ENCODE data around the gene PIP4P1. TPM values are rescaled to one million over a fixed set of nuclear protein-coding genes. Genes with fewer than 3 reads are reported as not detected.
A peak's percentile ranks its signal among the peaks of the same experiment; 100 is the strongest.
"Not testable (repeated sequence)": the region's sequence is repeated elsewhere in the genome, so short reads cannot be mapped to it uniquely, and the experiment has no call there.

PIP4P1 gene
- total and polyA plus RNA-seq, 9 donors, result 13.7 to 25.4 (median 20.2) TPM

DNA sequence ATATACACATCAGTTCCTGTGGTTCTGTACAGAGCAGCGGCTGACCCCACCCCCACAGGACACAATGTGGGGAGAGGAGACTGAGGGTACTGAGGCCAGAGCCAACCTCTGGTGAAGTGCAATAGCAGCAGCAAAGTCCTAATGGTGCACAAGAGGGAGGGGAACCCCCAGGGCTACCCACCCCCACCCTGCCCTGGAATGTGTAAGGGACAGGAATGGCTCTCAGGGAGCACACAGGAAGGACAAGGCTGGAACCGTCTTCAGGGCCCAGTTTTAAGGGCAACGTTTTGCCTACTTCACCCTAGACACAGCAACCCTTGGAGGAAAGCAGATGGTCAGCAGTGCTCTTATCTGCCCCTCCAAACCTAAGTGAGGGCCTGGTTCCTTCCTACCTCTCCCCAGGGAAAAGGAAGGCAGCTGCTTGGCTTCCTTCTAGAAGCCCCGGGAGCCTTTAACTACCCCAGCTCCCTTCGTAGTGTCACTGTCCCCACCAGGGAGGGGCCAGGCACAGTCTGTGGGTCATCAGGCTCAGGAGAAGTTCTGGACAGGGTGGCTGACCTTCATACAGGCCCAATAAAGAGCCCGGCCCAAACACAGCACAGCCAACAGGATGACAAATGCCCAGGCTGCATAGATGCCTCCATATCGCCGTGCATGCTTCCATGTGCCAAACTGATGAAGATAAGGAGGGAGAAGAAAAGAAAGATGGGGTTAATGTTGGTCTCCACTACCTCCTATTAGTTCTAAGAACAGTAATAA, 3.0 kb downstream of the PIP4P1 start:
- H3K36me3 ChIP-seq (ENCODE audit: control insufficient read depth, insufficient read depth, low read length), result peaks cover 42% of the 10 kb centered on the region
- DNase-seq, result no peak
- H3K4me1 ChIP-seq (ENCODE audit: control insufficient read depth, insufficient read depth, low read length), result peaks cover 29% of the 10 kb centered on the region
- H3K4me3 ChIP-seq (ENCODE audit: low read length), result no peak overlapping the region
- no peaks in the 10 kb centered on the region for H3K27me3 ChIP-seq (ENCODE audit: control insufficient read depth, insufficient read depth, low read length)
- 60% methylated on average over 3 of the region's 8 CpGs for WGBS (ENCODE audit: insufficient coverage)
- no peaks in the 10 kb centered on the region for H3K9me3 ChIP-seq (replicated peaks; ENCODE audit: control insufficient read depth, low read depth, low read length)
- H3K27ac ChIP-seq (ENCODE audit: low read length), result no peak overlapping the region

DNA sequence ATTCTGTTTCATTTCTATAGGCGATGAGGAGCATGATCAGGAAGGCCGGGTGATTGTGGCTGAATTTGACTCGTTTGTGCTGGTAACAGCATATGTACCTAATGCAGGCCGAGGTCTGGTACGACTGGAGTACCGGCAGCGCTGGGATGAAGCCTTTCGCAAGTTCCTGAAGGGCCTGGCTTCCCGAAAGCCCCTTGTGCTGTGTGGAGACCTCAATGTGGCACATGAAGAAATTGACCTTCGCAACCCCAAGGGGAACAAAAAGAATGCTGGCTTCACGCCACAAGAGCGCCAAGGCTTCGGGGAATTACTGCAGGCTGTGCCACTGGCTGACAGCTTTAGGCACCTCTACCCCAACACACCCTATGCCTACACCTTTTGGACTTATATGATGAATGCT, 4.3 kb downstream of the PIP4P1 start:
- no peak for DNase-seq
- no peaks in the 10 kb centered on the region for H3K9me3 ChIP-seq (replicated peaks; ENCODE audit: control insufficient read depth, low read depth, low read length)
- H3K4me1 ChIP-seq (ENCODE audit: control insufficient read depth, insufficient read depth, low read length), result peaks cover 28% of the 10 kb centered on the region
- H3K36me3 ChIP-seq (ENCODE audit: control insufficient read depth, insufficient read depth, low read length), result peaks cover 45% of the 10 kb centered on the region
- H3K4me3 ChIP-seq (ENCODE audit: low read length), result no peak overlapping the region
- 96% methylated on average over 11 of the region's 13 CpGs for WGBS (ENCODE audit: insufficient coverage)
- H3K27ac ChIP-seq (ENCODE audit: low read length), result no peak overlapping the region
- no peaks in the 10 kb centered on the region for H3K27me3 ChIP-seq (ENCODE audit: control insufficient read depth, insufficient read depth, low read length)

DNA sequence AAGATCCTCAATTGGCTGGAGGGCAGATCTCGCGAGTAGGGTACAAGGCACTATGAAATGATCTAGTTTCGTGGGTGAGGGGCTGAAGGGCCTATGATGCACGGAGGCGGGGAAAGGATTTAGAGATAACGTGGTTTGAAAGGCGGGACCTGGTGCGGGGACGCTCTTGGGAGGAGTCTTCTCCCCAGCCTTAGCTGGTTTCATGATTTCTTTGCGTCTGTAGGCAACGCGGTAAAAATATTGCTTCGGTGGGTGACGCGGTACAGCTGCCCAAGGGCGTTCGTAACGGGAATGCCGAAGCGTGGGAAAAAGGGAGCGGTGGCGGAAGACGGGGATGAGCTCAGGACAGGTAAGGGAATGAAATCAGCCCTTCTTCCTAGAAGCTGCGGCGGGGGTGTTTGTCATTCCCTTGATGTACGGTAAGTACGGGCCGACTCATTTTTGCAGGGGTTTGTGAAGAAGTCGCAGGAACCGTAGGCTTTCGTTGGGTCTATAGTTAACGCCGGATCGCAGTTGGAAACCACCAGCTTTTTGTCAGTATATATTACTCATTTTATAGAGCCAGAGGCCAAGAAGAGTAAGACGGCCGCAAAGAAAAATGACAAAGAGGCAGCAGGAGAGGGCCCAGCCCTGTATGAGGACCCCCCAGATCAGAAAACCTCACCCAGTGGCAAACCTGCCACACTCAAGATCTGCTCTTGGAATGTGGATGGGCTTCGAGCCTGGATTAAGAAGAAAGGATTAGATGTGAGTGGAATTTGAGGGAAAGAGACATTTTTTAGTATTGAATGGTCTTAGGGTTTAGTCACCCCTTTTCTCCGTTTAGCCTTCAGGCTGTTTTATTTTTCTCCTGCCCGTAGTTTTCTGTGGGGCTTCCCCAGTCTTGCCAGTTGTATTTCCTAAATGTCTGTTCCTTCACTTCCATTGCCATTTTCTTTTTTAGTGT, 5.6 kb downstream of the PIP4P1 start:
- Histone ChIP-seq H3K27ac (ENCODE audit: low read length) (peak overlapping the region; percentile 94), H3K4me3 (ENCODE audit: low read length) (peak overlapping the region; percentile 92), H3K36me3 (ENCODE audit: control insufficient read depth, insufficient read depth, low read length) (peaks cover 49% of the 10 kb centered on the region), H3K4me1 (ENCODE audit: control insufficient read depth, insufficient read depth, low read length) (peaks cover 25% of the 10 kb centered on the region), H3K27me3 (ENCODE audit: control insufficient read depth, insufficient read depth, low read length) (no peaks in the 10 kb centered on the region), H3K9me3 (replicated peaks; ENCODE audit: control insufficient read depth, low read depth, low read length) (no peaks in the 10 kb centered on the region)
- DNase-seq, result no peak
- 1% methylated on average over 28 of the region's 39 CpGs for WGBS (ENCODE audit: insufficient coverage)

DNA sequence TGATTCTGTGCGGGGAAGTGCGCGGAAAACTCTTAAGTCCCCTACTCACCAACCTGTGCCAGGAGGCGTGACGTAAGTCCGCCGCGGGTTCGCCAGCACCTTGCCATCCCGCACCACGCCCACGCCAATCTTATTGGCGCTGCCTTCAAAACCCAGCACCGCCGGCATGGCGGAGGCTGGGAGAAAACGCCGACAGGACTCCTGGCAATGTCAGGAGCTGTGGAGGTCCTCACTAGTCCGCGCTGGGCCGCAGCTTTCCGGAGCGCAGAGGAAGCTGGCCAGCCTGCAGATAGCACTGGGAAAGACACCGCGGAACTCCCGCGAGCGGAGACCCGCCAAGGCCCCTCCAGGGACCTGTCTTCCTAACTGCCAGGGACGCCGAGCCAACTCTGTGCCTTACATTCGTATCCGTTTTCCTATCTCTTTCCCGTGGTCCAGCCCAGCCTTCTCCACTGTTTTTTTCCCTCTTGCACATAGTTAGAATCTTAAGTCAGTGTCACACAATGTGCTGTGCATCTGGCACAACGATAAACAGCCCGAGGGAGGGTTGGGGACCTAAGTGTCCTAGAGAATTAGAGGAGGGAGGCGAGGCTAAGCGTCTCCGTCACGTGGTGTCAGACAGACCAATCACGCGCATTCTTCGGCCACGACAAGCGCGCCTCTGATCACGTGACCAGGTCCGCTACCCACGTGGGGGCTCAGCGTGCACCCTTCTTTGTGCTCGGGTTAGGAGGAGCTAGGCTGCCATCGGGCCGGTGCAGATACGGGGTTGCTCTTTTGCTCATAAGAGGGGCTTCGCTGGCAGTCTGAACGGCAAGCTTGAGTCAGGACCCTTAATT, 6.5 kb downstream of the PIP4P1 start, which contains the start of the genes APEX1 and OSGEP:
APEX1 (plus strand) TSS at position 711 of the 839 bp plus-strand sequence. CDS start 420 bp downstream, outside the sequence.
OSGEP (minus strand) TSS at position 297 of the 839 bp plus-strand sequence; CDS start at position 168, 129 bp downstream.
- Histone ChIP-seq H3K36me3 (ENCODE audit: control insufficient read depth, insufficient read depth, low read length) (peaks cover 51% of the 10 kb centered on the region), H3K4me1 (ENCODE audit: control insufficient read depth, insufficient read depth, low read length) (peaks cover 16% of the 10 kb centered on the region), H3K27me3 (ENCODE audit: control insufficient read depth, insufficient read depth, low read length) (no peaks in the 10 kb centered on the region), H3K27ac (ENCODE audit: low read length) (peak within 1 kb of the TSS; percentile 94), H3K4me3 (ENCODE audit: low read length) (peak within 1 kb of the TSS; percentile 92), H3K9me3 (replicated peaks; ENCODE audit: control insufficient read depth, low read depth, low read length) (no peaks in the 10 kb centered on the region)
- under 1% methylated on average over 51 of the region's 56 CpGs for WGBS (ENCODE audit: insufficient coverage)
- peak; percentile 99 for DNase-seq

DNA sequence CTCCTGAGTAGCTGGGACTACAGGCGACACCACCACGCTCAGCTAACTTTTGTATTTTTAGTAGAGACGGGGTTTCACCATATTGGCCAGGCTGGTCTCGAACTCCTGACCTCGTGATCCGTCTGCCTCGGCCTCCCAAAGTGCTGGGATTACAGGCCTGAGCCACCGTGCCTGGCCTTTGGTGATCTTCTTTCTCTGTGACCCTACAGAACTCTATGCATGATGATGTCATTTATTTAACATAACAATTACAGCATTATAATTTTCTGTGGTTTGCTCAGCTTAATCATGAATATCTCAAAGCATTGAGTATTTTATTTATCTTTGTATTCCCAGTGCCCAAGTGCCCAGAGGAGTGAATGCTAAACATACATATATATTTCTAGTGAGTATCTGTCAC, 8.4 kb downstream of the PIP4P1 start:
- not testable (repeated sequence) for H3K27me3 ChIP-seq (ENCODE audit: control insufficient read depth, insufficient read depth, low read length); H3K27ac ChIP-seq (ENCODE audit: low read length); DNase-seq; H3K9me3 ChIP-seq (replicated peaks; ENCODE audit: control insufficient read depth, low read depth, low read length); H3K4me3 ChIP-seq (ENCODE audit: low read length)
- WGBS (ENCODE audit: insufficient coverage), result 100% methylated on average over 2 of the region's 8 CpGs
- Histone ChIP-seq H3K36me3 (ENCODE audit: control insufficient read depth, insufficient read depth, low read length) (peaks cover 51% of the 10 kb centered on the region), H3K4me1 (ENCODE audit: control insufficient read depth, insufficient read depth, low read length) (peaks cover 12% of the 10 kb centered on the region)

DNA sequence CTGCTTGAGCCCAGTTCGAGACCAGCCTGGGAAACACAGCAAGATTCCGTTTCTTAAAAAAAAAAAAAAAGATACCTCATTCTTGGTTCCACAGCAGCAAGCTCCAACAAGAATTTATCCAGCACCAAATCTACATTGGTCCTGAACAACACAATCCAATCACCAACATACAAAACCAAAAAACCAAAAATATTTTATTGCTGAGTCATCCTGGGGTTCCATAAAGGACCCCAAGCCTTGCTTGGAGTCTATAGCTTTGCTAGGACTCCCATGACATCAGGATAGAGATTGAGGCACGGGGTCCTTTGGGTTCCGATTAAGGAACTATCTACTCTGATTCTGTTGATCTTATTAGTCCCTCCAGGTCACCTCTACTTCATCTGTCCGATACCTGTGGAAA, 14.3 kb downstream of the PIP4P1 start:
- WGBS (ENCODE audit: insufficient coverage), result 92% methylated on average over 5 of the region's 5 CpGs
- Histone ChIP-seq H3K27ac (ENCODE audit: low read length) (no peak overlapping the region), H3K36me3 (ENCODE audit: control insufficient read depth, insufficient read depth, low read length) (peaks cover 58% of the 10 kb centered on the region), H3K4me1 (ENCODE audit: control insufficient read depth, insufficient read depth, low read length) (no peaks in the 10 kb centered on the region), H3K9me3 (replicated peaks; ENCODE audit: control insufficient read depth, low read depth, low read length) (no peaks in the 10 kb centered on the region), H3K4me3 (ENCODE audit: low read length) (no peak overlapping the region), H3K27me3 (ENCODE audit: control insufficient read depth, insufficient read depth, low read length) (no peaks in the 10 kb centered on the region)
- DNase-seq, result no peak

DNA sequence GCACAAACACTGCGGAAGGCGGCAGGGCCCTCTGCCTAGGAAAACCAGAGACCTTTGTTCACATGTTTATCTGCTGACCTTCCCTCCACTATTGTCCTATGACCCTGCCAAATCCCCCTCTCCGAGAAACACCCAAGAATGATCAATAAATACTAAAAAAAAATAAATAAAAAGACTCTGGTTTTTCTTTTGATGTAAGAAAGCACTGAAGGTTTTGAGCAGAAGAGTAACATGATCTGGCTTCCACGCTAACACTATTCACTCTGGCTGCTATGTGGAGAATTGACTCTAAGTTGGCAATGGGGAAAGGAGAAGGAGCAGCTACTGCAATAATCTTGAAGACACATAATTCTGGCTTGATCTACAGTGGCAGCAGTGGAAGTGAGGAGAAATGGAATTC, 17.6 kb downstream of the PIP4P1 start:
- no CpG with 5 or more reads among the region's 4 CpGs for WGBS (ENCODE audit: insufficient coverage)
- H3K4me1 ChIP-seq (ENCODE audit: control insufficient read depth, insufficient read depth, low read length); DNase-seq; H3K27ac ChIP-seq (ENCODE audit: low read length); H3K9me3 ChIP-seq (replicated peaks; ENCODE audit: control insufficient read depth, low read depth, low read length); H3K27me3 ChIP-seq (ENCODE audit: control insufficient read depth, insufficient read depth, low read length); H3K4me3 ChIP-seq (ENCODE audit: low read length): not testable (repeated sequence)
- H3K36me3 ChIP-seq (ENCODE audit: control insufficient read depth, insufficient read depth, low read length), result peaks cover 37% of the 10 kb centered on the region

DNA sequence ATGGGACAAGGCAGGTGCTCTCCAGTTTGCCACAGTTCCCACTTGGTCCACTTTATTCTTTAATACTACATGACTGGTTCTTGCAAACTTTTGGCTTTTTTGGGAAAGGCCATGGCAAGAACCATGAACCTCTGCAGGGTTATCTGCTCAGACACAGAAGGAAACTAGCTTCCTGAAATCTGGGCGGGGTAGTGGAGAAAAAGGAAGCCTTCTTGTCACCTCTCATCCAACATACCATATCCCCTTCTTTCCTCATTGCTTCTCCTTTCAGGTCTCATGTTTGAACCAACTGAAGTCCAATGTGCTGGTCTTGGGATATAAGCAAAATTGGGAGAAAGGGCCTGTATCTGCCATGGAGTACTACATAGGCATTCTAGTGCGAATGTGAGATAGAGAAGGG, 19.8 kb downstream of the PIP4P1 start:
- no peak for DNase-seq
- H3K27ac ChIP-seq (ENCODE audit: low read length), result no peak overlapping the region
- no CpG with 5 or more reads among the region's 2 CpGs for WGBS (ENCODE audit: insufficient coverage)

GRCh38 chr14:20440882-20441281, 20.4 kb downstream of the PIP4P1 start:
- H3K9me3 ChIP-seq (replicated peaks; ENCODE audit: control insufficient read depth, low read depth, low read length), result no peaks in the 10 kb centered on the region
- no peak overlapping the region for H3K27ac ChIP-seq (ENCODE audit: low read length)
- no peak for DNase-seq
- WGBS (ENCODE audit: insufficient coverage), result no CpG with 5 or more reads among the region's 5 CpGs
- peaks cover 9% of the 10 kb centered on the region for H3K4me1 ChIP-seq (ENCODE audit: control insufficient read depth, insufficient read depth, low read length)
- H3K4me3 ChIP-seq (ENCODE audit: low read length), result no peak overlapping the region
- H3K36me3 ChIP-seq (ENCODE audit: control insufficient read depth, insufficient read depth, low read length), result peaks cover 11% of the 10 kb centered on the region
- peaks cover 1% of the 10 kb centered on the region for H3K27me3 ChIP-seq (ENCODE audit: control insufficient read depth, insufficient read depth, low read length)

More for the DNA sequence above, 19.8 kb downstream of the PIP4P1 start:
- peaks cover 16% of the 10 kb centered on the region for H3K36me3 ChIP-seq (ENCODE audit: control insufficient read depth, insufficient read depth, low read length)
- no peaks in the 10 kb centered on the region for H3K9me3 ChIP-seq (replicated peaks; ENCODE audit: control insufficient read depth, low read depth, low read length)
- peaks cover 3% of the 10 kb centered on the region for H3K4me1 ChIP-seq (ENCODE audit: control insufficient read depth, insufficient read depth, low read length)
- H3K4me3 ChIP-seq (ENCODE audit: low read length), result no peak overlapping the region
- no peaks in the 10 kb centered on the region for H3K27me3 ChIP-seq (ENCODE audit: control insufficient read depth, insufficient read depth, low read length)
